HG02571 (cell line): Measurements from ENCODE around the gene TRABD2B.

ENCODE experiments used
- ATAC-seq: cut with Tn5 transposase; IDR thresholded peaks from one replicate; pipeline ENCODE4 v1.9.1; 2021; ENCODE audit warnings: mild to moderate bottlenecking, moderate library complexity; ENCODE audit not compliant: unreplicated experiment

The TRABD2B gene

DNA sequence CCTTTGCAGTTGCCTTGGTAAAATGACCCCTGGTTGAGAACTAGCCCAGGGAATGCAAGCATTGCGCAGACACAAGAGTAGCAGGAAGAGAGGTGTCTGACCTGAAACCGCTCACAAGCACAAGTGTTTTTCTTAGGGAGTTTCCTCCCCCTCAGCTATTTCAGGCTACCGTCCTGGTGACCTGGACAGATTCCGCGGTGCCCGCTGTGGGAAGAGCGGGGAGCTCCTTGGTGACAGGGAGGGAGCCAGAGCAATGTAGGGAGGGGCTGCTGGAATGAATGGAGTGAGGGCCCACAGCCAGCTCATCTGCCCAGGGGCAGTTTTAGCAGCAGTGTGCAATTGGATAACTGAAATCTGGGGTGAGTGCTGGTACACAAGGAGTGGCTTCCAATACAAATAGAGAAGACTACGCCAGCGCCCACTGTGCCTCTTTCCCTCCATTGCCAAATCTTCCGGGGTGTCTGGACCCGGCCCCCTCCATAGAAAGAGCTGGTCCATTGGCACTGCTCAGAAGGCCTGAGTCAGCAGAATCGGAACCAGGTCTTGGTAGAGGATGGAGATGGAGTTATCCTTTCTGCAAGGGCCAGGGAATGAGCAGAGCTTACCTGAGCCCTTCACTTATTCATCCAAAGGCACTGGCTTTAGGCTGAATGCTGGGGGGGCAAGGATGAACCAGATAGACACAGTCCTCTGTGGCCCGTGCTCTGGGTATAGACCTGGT lies 82.8 kb downstream of the TRABD2B start:
- no peak for ATAC-seq

DNA sequence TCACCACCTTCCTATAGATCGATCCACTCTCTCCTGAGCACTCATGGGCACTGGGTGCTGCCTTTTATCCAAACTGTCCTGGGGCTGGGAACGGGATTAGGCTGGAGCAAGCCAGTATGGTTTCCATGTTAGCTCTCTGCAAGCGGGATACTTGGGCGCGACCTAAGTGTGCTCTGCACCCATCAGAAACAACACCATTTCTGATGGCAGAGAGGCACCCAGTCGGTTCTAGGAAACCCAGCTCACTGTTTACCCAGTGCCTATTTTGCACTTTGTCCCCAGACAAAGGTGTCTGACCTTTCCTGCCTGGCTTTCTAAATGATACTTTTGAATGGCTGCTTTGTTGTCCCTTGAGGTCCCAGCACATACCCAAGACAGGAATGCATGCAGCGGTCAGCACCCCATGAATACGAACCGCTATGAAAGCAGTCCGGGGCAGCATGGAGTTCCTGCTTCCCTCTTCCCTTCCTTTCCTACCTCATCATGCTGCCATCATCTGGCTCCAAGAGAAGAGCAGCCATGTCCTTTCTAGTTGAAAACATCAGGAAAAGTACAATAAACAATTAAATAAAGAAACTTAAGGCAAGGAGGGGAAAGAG lies 83.9 kb downstream of the TRABD2B start:
- no peak for ATAC-seq

DNA sequence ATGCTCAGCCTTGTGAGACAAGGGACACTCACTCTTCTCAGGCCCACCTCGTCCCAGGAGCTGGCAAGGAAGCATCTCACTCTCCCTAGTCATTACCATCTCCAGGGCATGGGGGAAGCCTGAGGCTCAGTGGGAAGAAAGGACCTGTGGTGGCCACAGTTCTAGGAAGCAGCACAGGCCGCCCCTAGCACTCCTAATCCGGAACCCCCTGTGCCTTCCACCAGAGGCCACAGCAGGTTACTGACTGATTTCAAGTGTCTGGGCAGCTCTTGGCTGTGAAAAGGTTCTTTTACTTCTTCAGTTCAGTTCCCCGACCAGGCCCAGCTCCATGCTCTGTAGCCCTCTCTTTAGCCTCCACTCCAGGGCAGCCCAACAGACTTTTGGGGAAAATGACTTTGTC lies 84.4 kb downstream of the TRABD2B start:
- no peak for ATAC-seq

DNA sequence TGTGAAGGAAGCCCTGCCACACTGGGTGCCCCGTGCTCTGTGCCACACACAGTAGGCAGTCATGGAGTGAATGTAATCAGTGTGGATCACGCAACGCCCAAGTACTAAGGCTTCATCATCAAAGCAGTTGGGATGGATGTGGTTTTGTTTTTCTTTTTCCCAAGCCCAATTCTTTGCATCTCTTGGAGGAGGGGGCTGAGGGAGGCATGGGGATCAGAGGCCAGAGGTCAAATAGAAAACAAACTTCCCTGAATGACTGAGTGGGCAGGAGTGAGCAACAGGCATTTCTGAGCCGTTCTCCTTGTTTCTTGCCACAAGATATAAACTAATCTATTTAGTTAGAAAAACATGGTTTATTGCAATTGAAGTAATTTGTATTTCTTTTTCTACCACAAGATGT lies 85.3 kb downstream of the TRABD2B start:
- no peak for ATAC-seq

DNA sequence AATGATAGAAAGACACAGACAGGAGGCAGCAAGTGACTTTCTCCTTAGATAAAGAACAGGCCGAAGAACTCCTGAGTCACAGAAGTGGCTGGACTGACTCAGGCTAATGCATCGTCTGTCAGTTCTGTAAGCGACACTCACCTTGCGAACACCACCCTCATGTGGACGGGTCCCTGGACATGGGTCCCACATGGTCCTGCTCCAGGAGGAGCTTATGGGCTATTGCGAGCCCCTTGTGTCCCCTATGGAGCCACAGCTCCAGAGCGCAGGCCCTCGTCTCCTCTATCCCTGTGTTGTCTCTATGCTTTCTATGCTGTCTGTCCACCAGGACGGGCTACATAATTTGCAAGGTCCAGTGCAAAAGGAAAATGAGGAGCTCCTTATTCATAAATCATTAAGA lies 85.8 kb downstream of the TRABD2B start:
- no peak for ATAC-seq

DNA sequence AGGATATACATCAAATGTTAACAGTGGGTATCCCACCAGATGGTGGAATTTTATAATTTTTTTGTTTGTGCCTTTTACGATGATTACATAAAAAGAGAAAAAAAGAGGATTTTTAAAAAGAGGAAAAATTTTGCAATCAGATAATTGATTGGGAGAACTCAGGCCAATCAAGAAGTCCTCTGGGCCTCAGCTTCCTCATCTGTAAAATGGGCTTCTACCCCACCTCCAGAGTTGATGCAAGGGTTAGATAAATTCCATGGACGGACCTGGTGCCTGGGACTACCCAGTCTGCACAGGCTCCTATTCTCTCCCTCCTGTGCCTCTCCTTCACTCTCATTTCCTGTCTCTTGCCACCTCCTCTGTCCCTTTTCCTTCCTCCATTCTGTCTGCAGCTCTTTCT lies 88.9 kb downstream of the TRABD2B start:
- no peak for ATAC-seq

DNA sequence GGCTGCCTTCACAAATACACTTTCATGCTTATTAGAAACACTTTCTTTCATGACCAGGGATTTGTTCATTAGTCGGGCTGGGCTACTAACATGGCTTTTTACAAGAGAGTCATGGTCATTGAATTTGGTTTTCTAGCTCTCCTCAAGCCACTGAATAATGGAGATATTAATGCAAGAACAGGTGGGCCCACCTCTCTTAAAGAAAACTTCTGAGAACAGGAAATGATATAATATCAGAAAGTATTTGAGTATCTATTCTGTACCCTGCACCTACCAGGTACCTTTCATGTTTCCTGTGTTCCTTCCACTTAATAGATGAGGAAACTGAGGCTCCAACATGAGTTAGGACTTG lies 90.0 kb downstream of the TRABD2B start:
- no peak for ATAC-seq

DNA sequence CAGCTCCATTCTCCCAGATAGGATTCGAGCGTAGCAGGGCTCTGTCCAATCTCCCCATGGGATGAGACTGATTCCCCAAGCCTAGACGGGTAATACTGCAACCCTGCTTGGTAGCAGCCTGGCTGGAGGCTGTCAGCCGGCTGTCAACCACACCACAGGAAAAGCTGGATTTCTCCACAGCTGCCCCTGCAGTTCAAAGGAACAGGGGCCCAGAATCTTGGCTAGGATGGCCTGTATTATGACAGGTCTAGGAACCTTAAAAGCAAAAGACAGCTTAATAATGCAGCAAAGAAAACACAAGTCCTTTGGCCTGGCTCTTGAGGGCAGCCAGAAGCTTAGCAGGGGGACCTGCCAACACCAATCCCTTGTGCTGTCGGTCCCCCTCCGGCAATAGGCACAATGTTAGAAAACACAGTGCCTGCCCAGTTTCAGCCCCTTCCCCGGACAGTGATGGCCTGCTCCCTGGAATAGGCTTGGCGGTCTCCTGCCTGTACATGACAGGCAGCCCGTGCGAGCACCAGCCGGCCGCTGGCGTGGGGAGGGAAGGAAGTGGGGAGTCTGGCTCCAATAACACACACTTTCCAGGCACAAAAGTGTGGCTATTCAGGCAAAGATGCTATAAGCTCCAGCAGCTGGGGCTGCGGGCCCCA lies 90.5 kb downstream of the TRABD2B start:
- ATAC-seq: no peak

DNA sequence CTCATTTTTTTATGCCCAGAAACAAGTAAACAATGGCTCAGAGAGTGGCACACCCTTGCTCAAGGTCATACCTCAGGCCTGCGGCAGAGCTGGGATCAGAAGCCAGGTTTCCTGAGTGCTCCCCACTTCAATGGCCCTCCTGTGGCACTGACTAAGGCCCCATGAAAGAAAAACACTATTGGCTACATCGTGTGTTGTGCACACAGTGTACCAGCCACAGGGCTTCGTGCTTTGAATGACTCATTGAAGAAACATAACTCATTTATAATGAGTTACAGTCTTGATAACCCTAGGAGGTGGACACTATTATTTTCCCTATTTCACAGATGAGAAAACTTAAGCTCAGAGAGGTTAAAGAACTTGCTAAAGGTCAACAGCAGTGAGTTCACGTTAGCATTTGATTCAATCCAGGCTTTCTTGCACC lies 91.2 kb downstream of the TRABD2B start:
- ATAC-seq: no peak

DNA sequence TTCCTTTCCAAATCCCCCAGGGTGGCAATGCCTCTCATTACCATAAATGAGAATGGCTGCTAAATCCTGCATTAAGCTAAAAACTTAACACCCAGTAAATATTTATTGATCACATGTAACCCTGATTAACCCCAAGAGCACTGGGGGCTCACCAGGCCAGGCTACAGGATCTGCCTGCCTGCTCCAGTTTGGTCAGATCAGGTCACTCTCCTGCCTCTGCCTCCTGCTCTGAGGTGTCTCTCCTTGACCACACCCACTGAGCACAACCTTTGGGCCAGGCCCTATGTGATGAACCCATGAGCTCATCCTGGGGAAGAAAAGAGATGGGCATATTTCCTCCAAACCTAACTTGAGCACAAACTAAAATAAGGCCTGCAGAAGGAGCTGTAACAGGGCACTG lies 93.5 kb downstream of the TRABD2B start:
- ATAC-seq: no peak

DNA sequence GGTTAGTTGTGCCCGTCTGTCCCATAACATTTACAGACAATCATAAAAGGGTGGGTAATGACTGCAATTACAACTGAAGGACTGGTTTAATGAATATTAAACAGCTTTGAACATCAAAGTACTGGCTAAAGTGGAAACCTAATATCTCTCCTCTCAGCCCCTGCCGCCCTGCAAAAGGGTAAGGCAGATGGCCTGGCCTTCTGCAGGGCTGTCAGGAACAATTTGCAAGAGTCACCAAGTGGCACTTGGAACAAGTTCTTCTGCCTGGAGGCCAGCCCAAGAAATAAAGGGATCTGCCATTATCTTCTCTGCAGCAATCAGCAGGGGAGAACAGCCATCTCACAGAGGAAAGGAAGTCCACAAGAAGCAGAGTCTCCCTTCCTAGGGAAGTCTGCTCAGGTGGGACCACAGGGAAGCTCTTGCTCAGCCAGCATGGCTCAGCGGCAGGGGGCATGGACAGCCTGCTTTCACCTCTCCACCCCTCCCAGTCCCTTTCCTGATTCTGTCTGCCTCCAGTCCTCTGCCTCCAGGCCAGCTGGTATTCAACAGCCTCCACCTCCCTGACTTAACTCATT lies 96.1 kb downstream of the TRABD2B start:
- ATAC-seq: no peak

DNA sequence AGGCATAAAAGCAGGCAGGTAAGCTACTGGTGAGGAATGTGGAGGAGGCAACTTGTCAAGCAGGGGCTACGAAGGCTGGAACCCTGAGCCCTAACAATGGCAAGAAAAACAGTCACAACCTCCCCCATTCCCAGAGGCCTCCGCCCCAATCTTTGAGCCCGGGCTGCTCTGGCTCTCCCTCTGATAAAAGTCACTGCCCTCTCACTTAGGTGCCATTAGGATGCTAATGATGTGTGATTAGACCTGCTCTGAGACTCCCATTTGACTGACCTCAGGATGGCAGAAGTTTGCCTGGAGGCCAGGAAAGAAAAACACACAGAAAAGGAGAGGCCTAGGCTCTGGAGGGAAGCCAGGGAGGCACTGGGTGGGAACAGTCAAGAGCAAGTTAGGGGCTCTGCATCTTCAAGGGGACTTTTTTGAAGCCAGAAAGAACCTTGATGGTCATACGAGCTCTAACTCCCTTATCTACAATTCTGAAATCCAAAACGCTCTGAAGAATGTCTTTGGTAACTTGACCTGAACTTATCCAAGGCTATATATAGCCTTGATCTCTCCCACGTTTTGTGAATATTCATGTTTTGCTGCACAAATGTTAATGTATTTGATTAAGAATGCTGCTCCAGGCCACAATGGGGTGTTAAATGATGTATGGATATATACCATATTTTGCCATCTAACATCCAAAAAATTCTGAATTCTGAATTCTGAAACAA lies 98.9 kb downstream of the TRABD2B start:
- no peak for ATAC-seq

DNA sequence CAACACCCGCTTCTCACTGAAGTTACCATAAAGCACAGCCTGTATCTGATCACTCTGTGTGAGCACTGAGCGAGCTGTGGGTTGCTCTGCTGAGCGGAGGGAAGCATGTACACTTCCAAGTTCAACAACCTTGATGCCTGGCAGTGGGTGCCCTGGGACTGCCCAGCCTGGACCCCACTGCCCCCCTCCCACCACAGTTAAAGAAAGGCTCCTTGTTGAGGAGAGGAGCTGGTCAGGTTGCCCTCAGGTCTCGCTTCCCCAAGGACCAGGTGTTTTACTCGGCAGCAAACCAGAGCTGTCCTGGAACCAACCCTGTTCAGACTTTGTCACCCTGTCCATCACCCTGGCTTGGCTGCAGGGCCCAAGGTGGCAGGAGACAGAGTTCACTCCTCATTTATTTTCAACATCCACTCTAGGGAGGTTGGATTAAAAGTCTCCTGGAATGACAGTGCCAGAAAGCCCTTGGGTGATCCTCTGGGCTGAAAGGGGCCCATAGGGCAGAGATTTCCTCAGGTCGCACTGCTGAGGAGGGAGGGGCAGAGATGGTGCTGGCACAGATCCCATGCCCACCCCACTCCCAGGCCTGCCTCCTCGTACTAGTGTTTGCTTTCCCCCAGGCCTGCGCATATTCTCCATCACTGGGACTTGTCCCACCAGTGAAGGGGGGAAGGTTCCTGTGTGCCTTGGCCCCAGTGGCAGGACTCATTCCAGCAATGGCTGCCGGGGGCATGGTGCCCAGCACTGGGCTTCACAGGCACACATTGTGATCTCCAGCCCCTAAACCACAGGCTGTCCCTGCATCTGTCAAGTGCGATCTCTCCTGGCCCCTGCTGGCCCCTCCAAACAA lies 101.7 kb downstream of the TRABD2B start:
- no peak for ATAC-seq

DNA sequence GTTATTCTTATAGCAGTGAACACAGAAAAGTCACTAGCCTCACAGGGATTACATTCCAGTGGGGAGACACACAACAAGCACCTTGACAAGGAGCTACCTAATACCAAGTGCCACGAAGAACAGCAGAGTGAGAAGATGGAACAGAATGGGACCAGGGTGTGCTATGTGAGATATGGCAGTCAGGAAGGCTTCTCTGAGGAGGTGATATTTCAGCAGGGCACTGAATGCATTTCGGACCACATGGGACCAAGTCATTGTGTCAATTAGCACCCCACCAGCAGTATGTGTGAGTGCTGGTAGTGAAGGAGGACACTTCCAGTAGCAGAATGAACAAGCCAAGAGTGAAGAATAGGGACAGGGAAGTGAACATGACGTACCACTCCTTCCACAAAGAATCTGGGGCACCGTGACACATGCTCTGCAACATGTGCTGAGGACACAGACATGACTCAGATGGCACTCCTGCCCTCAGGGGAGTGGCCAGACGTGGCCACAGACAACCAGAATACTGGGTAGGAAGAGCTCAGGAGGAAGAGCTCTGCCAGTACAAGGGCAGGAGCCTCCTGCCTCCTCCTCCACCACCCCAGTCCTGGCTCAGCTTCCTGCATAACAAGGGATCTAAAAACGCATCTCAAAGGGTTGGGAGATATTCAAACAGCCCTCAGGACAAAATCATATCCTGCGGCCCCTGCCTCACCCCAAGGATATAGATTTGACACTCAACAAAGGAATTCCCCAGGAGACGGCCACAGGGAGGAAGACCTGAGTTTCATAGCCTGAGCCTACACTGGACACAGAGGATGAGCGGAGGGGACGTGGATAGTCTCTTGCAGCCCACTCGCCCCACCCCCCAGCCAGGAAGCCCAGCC lies 102.5 kb downstream of the TRABD2B start:
- ATAC-seq: no peak

DNA sequence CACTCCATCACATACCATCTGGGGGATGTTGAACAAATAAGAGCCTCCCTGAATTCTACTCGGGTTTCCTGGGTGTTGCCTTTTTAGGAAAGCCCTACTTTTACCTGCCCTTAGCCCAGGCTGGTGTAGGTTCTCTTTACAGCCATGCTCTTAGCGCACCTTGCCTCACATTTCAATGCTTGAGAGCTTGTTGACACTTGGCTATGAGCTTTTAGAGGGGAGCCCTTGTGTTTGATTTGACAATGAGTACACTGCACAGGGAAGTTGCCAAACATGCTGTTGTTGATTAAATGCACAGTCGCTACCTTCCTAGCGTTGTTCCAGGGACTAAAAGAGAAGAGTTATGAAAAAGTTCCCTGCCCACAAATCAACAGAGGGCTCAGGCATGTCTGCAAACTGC lies 103.8 kb downstream of the TRABD2B start:
- ATAC-seq: no peak

DNA sequence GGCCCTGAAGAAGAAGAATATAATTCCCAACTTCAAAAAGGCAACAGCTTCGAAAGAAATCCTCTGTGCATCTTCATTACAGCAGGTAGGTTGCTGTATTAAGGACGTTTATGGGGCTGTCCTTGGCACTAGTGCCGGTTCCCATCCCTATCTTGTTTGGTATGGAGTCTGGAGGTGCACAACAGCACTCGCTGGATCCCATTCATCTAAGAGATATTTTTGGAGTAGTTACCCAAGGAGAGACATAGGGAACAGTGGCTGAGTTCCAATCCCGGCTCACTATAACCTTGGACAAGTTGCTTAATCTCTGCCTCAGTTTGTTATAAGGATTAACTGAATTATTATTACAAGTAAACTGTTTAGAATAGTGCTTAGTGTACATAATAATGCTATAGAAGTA lies 106.4 kb downstream of the TRABD2B start:
- ATAC-seq: no peak

DNA sequence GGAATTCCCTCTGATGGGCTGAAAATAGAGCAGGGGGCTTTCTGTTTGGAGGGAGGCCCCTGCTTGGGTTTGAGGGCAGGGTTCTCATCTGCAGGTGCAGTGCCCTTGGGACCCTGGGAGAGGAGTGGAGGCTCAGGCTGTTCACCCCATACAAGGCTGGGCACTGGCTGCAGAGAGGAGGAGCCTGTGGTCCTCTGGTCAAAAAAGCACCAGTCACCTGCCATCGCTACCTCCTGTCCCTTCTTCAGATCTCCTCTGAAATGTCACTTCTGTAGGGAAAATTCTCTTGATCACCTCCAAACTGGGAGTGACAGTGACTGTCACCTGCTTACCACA lies 108.9 kb downstream of the TRABD2B start:
- ATAC-seq: no peak

DNA sequence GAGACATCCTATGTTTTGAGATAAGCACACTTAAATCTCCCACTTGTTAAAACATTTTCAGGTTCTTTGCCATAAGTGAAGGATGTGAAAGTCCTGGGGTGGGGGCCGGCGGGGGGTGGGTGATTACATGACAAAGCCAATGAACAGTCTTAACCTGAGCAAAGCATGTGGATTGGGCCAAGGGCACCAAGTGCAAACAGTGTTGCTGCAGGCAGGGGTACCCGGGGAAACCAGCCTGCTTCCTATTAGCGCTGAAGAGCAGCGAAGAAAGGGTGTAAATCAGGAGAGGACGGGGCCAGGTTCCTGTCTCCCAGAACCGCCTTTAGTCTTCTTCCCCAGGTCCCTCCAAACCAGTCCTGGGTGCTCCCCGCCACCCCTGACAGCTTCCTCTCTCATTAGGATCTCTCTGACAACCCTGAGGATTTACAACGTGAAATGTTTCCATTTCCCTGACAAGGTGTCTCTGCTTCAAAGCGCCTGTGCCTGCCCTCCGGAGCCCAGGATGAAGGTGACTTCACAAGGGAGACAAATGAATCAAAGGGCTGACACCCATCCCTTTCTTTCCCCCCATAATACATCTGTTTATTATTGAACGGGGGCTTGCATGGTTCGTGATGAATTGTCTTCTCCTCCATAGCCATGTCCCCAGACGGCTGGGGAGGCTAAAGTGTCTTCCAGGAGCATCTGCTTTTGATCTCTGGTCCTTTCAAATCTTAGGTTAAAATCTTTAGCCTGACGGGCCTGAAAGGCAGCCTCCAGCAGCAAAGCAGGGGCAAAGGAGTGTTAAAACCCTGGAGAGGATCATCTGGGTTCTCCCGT lies 109.5 kb downstream of the TRABD2B start:
- ATAC-seq: no peak

DNA sequence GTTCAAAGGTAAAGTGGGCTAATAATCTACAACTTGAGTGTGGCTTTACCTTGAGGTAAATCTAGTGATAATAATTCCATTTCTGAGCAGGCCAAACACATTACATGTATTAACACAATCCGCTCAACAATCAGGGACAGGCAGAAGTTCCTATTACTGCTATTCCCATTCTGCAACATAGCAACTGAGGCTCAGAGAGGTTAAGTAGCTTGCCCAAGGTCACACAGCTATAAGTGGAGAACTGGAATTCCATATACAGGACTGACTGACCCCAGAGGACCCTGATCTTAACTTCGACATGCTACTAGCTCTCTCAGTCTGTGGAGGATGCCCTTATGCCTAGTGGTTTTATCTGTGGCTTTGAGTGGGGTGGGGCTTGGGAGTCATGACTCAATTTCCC lies 110.1 kb downstream of the TRABD2B start:
- ATAC-seq: no peak
